CD1c-positive myeloid dendritic cell (primary cell): ENCODE measurements around the gene SCAANT1.

Experiments used
- DNase-seq: peaks from one replicate; pipeline ENCODE4 v3.0.0-alpha.2; 2016; ENCODE audit errors: extremely low spot score

Gene SCAANT1

DNA sequence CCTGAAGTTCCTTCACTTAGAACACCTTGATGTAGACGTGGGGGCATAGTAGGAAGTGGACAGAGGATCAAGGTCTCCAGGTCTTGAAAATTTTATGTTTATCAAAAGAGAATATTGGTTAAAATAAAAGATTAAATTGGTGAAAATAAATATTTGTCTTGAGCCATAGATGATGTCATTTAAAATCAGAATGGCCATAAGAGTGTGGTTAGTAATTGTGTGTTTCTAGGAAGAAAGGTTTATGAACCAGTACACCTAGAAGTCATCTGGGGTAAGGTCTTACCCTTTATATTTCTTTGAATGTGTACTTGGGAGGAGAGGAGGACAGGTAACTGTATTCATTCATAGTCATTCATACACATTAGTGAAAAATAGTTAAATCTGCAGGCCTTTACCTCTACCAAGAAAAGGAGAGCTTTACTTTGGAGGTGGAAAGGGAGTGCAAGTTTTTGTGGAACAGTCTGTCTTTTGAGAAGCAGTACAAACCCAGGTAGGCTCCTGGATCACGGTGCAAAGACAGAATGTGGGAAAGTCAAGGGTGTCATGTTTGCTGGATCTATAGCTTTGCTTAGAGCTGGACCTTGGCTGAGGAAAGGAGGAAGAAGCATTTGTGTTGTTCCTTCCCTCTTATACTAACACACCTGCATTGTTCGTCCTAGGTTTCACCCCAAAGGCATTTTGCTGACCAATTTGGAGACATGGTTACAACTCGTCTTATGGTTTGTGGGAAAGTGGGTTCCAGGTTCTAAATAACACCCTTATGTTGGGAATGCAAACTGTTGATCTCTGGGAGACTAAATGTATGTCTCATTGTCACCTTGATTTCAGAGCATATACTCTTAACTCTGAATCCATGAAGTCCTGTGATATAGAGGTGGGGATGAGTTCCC lies 6.2 kb downstream of the SCAANT1 start:
- no peak for DNase-seq

DNA sequence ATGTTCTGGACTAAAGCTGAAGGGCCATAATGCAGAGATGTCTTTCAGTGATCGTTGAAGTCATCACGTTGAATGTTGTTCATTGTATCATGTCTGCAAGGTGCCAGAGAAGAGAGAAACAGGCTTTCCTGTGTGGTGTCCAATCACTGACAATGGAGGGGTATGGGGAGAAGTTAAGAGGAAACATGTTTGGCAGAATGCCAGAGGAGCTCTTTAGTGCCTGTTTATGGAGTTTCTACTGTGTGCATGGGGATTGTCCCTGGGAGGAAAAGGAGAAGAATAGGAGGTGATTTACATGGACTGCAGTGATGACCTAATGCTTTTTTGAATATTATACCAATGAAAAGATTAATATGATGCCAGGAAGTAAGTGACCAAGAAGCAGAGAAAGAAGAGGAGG lies 11.7 kb downstream of the SCAANT1 start:
- peak; percentile 31 for DNase-seq

DNA sequence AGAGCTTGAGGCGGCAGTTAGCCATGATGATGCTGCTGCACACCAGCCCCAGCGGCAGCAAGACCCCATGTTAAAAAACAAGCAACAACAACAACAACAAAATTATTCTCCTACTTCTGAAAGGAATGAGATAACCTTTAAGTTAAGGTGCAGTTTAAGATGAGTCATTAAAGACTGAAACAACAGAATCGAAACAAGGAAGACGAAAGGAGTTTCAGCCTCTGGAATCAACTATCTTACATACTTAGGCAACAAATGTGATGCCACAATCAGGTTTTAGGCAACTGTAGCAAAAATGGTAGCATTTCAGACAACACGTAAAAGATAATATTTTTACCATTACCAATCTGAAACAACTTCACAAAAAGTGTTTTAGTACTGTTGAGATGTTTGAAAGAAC lies 12.2 kb downstream of the SCAANT1 start:
- DNase-seq = no peak

DNA sequence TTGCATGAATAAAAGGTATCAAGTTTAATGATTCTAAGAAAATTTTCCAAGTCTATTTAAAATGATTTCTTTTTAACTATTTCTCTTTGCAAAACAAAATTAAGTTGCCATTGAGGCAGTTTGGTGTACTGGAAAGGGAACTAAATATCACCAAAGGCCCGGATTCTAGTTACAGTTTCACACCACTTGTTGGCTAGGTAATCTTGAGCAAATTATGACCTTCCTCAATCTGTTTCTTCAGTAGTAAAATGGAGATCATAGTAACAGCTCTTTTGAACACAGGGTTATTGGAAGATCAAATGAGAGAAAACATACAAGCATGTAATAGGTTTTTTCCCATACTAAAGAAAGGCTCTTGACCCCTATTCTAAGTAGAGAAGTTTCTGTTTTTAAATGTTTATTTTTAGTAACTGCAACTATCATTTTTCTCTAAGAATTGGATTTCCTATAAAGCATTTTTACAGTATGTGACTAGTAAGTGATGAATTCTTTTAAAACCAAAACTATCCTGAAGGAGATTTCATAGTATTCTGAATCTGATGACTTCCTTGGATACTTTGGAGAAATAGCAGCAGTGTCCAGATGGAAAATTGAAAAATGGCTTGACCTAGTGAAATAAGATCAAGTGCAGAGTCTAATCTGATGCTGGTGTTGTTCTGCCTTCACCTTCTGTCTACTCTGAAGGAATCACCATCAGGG lies 15.7 kb downstream of the SCAANT1 start:
- DNase-seq = peak; percentile 16

DNA sequence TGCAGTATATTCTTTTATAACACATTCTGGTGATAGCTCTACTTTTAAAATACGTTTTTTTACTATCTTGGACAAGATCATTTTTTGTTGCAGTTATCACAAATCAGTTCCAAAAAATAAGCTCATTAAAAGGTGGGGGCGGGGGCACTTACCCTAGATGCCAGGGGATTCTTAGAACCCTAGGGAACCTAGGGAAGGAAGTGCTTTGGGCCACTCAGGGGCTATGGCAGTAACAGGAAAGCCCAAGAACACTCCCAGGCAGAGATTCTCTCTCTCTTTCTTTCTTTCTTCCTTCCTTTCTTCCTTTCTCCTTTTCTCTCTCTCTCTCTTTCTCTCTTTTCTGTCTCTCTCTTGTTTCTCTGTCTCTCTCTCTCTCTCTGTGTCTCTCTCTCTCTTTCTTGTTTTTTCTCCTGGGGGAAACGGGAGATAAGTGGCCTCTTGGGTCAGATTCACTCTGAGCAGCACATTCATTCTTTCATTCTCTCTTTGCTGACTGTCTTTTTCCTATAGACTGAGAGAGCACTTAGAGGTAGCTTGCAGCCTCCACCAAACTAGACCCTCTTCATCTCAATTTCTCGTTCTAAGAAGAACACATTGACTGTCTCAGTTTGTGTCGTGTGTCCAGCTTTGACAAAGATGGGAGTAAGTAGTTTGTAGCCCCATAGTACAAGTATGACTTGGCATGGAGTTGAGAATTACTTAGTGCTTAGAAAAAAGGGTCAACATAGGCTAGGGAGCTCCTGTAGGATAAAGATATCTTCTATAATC lies 16.6 kb downstream of the SCAANT1 start:
- no peak for DNase-seq

DNA sequence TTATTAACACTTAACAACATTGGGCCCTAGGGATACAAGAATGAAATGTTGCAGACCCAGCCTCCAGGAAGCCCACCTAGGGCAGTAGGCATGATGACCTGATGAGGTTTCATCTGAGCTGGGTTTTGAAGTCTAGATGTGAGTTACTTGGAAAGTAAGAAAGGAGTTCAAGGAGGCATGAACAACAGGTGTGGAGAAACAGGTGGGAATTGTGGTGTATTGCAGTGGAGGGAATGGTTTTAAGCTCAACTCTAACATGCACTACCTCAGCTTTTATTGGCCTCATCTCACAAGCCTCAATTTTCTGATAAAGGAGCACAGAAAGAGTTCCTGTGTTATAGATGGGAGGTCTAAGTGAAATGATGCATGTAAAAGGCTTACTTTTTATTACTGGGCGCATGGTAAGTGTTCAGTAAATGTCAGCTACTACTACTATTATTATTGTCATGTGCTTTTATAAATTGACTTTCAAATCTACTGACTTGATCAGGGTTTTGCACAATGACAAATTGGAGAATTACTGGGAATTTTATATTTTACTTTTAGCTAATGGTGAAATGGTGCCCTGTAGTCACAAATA lies 19.3 kb downstream of the SCAANT1 start:
- DNase-seq = no peak

DNA sequence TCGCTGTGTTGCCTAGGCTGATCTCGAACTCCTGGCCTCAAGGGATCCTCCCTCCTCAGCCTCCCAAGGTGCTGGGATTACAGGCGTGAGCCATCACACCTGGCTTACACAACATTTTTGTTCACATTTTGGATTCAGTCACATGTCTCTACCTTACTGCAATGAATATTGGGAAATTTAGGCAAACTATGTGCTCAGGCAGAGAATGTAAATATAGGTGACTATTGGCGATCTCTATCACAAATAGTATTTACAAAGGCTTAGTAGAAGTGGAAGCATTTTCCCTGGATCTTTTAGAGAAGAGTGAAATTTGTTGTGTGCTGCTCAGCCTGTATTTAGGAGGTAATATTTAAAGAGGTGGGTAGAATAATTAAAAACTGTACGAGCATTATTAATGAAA lies 20.7 kb downstream of the SCAANT1 start:
- DNase-seq = no peak

DNA sequence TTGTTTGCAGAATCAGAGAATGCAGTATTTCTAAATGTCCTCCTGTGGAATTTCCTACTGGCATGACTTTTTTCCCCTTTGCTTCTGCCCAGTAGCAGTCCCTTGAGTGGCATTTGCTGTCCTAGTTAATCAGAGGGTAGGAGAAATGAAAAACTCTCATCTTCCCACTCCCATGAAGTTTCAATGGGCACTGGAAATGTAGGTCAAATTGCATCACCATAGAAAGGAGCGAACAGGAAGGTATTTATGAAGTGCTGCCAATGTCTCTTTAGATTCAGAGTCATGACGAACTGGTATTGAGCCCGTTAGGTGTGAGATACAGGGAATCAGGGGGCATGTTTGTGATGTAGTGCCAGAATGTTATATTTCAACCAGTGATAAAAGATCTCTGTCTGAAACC lies 25.3 kb downstream of the SCAANT1 start:
- DNase-seq = no peak

DNA sequence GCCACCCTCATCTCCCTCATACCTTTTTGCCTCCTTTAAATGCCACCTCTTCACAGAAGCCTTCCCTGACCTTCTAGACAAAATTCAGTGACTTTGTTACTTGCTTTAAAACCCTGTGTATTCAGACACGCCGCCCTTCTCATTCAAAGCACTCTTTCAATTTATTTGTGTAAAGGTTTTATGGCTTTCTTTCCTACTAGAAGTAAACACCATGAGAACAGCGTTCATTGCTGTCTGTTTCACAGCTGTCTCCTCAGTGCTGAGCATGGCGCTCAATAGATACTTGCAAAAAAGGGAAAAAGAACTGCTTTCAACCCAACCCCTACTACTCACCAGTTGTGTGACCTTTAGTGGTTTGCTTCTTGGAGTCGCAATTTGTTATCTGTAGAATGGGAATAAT lies 31.5 kb downstream of the SCAANT1 start:
- DNase-seq = no peak

DNA sequence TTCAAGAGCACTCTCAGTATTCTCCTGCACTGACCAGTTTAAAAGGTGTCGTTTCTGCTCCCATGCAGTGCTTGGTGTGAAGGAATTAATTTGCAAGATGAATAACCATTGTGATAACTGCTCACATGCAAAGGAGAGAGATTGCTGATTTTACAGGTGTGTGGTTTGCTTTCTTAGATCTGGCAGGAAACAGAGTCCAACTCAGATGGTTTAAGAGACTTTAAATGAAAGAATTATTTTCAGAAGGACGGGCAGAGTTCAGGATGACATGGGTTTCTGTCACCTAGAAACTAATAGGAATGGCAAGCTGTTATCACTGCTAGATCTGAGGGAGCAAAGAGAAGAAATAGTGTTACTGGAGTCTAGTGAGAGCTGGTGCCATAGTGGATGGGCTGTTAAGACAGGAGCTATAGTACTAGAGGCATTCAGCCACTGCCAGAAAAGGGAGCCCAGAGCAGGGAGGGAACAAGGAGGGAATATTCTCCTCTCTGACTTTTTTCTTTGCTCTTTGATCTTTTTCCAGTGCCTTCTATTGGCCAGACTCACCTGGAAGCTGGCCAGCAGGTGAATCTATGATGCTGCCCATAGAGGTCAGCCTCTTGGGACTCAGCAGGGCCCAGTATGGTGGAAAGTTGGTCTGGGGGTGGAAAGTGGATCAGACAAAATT lies 33.7 kb downstream of the SCAANT1 start:
- no peak for DNase-seq

DNA sequence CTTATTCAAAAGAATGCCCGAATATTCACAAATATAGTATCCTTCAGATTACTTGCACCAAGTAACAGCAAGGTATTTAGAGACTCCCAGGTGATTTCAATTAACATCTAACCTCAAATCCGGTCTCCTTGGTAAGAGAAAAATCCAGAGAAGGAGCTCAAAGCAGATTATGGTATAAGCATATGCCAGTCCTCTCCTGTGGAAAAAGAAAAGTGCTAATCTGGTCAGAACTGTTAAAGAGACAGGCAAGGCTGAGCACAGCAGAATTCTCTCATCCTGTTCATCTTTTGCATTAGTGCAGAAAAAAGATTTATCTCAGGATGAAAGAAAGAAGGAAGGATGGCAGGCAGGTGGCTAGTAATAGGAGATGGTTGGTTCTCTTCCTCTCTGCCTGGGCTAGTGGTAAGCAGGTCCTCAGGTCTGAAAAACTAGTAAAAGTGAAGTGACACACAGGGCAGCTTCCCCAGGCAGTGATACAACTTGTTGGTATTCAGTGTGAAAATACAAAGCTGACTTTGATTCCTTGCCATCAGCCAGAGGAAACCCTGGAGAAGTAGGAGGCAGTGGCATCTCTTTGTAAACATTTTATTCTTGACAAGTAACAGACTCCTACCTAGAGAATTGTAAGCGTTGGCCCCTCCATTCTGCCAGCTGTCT lies 34.3 kb downstream of the SCAANT1 start:
- DNase-seq = no peak

DNA sequence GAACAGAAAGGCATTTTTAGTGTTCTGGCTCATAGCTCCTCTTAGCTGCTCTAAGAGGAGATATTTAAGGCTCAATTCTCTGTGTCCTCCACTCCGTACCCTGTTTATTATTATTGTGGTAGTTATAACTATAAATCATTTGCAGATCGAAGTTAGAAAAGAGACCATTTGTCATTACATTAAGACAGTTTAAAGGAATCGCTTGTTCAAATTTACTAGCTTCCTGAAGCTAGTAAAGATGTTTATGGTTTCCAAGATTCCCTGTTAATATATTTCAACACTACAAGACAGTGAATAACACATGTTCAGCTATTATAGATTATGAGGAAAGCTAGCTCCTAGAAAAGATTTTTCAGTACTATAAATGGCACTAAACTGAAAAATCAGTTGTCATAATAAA lies 35.9 kb downstream of the SCAANT1 start:
- DNase-seq = no peak

DNA sequence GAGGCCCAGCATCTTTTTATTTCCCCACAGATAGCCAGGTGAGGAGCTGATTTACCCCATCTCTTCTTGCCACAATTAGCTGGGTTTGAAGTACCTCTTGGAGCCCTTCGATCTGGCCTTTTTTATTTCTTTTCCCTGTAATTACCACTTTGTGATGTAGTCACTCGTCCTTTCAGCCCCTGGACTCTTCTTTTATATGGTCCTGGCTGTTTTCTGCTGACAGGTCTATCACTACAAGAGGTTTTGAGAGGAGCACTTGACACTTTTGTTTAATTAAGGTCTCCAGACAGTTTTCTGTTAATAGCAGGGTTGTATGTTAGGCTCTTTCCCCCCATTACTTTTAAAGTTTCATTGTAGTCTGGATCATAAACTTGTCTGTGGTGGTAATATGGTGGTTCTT lies 36.7 kb downstream of the SCAANT1 start:
- no peak for DNase-seq

DNA sequence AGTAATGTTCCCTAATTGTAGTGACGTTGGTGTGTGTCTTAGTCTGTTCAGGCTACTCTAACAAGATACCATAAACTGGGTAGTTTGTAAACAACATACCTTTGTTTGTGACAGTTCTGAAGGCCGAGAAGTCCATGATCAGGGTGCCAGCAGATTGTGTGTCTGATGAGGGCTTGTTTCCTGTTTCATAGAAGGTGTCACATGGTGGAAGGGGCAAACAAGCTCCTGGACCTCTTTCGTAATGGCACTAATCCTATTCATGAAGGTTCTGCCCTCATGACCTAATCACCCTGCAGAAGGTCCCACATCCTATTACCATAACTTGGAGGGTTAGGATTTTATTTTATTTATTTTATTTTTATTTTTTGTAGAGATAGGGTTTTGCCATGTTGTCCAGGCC lies 37.4 kb downstream of the SCAANT1 start:
- DNase-seq = peak; percentile 38

DNA sequence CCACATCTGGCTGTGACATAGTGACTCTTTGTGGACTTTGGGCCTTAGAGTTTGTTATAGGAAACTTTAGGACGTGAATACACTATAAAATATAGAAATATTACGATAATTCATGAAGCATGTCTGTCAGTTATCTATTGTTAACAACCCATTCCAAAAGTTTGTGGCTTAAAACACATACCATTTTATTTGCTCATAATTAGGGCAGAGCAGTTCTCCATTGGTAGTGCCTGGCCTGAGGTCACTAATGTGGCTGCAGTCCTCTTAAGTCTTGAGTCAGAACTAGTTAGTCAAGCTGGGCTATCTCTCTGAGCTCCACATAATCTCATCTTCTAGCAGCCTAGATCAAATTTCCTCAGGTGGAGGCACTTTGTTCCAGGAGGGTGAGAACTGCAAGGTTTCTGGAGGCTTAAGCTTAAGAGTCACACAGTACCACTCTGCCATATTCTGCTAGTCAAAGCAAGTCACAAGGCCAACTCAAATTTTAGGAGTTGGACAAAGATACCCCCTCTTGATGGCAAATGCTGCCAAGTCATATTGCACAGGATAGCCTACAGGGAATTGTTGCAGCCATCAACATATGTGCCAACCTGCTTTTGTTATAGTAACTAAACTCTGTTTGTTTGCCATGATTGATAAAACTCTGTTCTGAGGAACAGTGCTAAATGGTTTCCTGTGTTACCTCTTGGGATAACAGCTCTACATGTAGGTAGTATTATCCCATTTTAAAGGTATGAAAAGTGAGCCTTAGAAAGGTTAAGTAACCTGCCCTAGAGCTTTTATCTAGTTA lies 39.9 kb downstream of the SCAANT1 start:
- no peak for DNase-seq

DNA sequence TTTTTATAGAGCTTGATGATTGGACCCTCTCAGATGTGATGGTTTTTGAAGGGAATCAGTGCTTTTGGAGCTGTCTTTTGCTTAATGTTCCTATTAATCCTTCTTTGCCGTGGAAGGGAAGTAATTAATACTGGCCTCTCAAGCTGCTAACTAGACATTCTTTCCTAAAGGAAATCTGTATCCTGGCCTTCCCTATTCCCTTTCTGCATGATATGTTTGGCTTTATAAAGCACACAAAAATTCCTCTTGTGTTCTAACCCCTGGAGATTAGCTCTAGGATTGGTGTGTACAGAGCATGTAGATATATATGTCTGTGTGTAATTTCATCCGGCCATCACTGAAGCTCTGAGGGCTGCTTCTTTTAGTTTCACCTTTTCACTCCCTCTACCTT lies 41.6 kb downstream of the SCAANT1 start:
- DNase-seq = no peak

DNA sequence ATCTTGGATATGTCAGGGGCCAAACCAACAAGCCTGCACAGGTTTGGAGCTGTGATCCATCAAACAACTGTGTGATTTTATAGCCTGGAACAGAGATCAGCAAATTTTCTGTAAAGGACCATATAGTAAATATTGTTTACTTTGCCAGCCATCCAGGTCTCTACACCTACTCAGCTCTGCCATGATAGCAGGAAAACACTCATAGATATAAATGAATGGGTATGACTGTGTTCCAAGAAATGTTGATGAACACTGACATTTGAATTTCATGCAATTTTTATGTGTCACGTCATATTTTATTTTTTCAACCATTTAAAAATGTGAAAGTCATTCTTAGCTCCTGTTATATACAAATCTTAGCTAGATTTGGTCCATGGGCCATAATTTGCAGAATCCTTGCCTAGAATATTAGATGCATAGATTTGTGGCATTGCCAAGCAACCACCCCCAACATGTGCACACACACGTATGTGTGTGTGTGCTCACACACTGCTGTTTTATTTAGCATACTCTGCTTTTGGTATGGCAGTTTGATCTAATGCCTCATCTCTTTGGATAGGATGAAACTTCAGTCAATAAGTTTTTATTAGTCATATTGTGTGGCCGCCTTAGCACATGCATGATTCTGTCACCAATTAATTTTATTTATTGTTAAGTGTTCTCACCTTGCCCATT lies 42.1 kb downstream of the SCAANT1 start:
- no peak for DNase-seq

DNA sequence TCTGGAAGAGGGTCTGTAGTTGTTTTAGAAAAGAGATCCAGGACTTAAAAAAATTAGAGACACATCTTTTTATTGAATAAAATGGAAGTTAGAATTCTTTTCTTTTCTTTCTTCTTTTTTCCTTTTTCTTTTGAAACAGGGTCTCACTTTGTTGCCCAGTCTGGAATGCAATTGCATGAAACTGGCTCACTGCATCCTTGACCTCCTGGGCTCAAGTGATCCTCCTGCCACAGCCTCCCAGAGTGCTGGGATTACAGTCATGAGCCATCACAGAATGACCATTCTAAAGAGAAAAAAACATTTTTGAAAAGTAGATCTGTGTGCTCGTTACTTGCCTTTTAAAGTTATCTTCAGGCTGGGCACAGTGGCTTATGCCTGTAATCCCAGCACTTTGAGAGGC lies 45.0 kb downstream of the SCAANT1 start:
- no peak for DNase-seq

DNA sequence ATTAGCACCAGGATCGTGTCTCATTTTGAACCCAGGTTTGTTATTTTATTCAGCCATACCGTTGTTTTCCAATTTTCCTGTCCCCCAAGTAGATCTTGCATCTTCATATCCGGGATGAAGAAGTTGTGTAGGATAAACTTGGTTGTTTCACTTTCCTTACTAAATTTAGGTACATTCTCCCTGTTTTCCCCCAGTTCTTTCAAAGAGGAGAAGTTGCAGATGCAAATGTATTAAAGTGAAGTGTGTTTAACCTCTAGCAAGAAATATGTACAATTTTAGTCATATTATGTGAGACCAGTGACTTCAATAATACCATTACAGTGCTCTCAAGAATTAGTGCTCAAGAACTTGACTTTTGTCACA lies 47.2 kb downstream of the SCAANT1 start:
- DNase-seq = no peak
